ENCODE measurements around the gene ATP5IF1.
A peak's percentile ranks its signal among the peaks of the same experiment; 100 is the strongest.

Gene ATP5IF1

DNA sequence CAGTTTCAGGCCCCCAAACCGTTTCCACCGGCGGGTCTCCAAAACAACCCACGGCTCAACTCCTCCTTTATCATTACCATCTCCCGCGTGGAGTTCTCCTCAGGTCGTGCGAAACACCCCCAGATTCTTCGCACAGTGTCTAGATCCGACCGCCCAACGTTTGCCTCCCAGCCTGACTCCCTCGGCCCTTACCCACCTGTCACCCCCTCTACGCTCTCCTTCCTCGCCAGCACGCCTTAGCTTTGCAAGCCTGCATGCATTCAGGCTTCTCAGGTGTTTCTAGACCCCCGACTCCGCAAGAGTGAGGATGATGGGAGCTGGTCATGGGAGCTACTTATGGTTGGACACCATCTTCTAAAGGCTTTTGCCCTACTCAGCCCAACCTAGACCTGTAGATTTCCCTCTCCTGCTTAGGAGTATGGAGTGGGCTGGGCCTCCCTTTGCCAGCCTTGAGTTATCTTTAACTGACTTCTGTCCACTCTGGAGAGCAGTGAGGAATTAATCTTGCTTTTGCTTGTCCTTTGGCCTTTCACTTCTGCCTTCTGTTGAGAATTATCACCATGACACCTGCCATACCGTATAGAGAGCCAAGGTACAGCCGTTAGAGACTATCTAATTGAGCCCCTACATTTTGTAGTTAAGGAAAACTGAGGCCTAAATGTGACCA lies 865 bp downstream of the ATP5IF1 start:
- DNase-seq (ENCODE audit: low read depth, low spot score), result no peak

DNA sequence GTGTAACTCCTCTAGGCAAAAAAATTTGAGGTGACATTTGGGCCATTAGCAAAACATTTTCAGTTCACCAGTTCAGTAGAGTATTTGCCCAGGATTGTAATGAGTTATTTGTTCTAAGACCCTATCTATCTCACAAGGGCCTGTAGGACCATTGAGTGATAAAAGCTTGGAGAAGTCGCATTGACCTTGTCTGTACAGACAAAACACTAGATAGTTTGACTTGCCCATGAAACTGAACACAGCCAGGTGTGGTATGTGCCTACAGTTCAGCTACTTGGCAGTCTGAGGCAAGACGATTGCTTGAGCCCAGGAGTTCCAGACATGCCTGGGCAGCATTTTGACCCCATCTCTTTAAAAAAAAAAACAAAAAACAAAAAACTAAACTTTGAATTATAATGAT lies 3.1 kb downstream of the ATP5IF1 start:
- DNase-seq (ENCODE audit: low read depth, low spot score), result no peak

DNA sequence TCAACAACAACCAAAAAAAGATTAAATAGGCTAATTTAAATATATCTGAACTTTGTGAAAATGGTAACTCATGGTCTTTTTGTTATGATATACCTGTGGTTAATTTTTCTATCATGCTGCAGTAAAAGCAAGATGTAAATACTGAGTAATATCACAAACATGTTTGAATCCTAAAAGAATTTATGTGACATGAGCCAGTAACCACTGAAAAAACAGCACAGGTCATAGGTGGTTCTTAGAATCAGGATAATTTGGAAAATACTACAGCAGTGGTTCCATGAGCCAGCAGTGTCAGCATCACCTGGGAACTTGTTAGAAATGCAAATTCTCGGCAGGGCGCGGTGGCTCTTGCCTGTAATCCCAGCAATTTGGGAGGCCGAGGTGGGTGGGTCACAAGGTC lies 4.1 kb downstream of the ATP5IF1 start:
- no peak for DNase-seq (ENCODE audit: low read depth, low spot score)

DNA sequence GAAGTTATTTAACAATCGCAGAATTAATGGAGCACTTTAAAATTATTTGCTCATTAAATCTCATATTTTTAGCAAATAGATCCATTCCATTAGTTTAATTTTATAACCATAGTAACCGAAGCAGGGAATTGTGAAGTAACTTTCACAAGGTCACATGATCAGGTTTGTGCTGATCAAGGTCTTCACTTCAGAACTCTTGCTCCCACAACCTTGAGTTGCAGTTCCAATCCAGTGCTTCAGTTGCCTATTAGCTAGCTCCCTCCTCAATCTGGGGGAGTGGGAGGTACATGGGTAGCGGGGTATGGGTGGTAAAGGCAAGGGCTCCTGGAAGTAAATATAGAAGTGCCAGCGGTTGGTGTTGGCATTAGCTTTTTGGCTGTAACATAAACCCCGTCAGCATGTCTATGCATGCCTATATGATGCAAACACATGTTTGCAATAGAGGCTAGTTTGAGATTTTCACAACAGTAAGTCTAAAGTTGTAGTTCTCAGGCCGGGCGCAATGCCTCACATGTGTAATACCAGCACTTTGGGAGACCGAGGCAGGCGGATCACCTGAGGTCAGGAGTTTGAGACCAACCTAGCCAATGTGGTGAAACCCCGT lies 5.8 kb downstream of the ATP5IF1 start:
- DNase-seq (ENCODE audit: low read depth, low spot score), result no peak

DNA sequence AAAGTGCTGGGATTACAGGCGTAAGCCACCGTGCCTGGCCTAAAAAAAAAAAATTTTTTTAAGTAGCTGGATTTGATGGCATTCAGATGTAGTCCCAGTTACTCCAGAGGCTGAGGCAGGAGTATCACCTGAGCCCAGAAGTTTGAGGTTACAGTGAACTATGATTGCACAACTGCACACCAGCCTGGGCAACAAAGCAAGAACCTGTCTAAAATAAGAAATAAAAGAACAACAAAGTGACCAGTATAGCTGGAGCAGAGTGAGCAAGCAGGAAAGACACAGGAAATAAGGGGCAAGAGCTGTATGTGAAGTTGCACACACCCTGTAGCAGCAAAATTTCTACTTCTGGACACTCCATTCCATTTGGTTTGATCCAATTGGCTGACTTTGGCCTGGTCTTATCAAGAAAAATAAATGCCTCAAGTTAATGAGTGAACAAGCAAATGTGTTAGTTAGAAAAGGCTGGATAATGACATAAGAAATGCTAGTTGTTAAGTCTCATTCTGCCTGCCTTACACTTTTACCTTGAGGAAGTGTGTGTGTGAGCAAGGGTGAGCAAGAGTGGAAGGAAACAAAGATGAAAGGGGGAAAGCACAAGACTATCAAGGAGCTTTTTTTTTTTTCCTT lies 7.9 kb downstream of the ATP5IF1 start:
- DNase-seq (ENCODE audit: low read depth, low spot score), result no peak

DNA sequence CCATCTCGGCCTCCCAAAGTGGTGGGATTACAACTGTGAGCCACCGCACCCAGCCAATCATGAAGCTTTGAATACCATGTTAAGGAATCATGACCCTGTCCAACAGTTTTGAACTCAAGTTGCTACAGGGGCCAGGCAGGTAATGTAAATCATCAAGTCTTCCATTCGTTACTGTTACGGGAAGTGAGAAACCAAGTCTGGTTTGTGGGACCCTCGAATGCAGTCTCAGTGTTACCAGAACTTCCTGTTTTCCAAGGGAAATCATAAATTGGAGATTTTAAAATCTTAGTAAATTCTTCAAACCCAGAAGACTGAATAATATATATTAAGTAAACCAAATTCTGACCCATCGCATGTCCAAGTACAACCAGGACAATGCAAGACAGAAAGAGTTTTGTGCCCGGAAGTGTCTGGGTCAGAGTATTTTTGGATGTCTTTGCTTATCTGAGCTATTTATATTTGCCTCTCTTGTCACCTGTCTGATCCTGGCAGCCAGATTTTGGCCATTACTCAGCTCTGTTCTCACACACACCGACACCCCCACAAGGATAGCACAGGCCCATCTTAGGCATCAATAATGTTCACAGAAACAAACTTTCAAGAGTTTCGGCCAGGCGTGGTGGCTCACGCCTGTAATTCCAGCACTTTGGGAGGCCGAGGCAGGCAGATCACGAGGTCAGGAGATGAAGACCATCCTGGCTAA lies 8.8 kb downstream of the ATP5IF1 start:
- DNase-seq (ENCODE audit: low read depth, low spot score), result no peak

DNA sequence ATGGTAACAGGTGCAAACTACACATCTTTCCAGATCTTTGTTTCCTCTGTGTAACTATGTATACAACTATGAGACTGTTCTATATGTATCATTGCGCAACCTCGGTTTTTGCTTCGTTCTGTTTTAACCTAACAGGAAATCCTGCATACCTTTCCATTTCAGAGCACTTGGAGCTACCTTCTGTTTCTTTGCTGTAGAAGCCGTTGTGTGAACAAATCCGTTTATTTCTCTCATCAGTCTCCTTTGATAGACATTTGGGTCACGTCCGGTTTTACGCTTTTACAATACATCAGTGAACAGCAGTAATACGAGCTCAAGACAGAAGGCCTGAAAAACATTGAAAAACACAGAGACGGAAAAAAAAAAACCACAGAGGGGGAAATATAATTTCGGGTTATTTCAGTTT lies 10.5 kb downstream of the ATP5IF1 start:
- no peak for DNase-seq (ENCODE audit: low read depth, low spot score)

DNA sequence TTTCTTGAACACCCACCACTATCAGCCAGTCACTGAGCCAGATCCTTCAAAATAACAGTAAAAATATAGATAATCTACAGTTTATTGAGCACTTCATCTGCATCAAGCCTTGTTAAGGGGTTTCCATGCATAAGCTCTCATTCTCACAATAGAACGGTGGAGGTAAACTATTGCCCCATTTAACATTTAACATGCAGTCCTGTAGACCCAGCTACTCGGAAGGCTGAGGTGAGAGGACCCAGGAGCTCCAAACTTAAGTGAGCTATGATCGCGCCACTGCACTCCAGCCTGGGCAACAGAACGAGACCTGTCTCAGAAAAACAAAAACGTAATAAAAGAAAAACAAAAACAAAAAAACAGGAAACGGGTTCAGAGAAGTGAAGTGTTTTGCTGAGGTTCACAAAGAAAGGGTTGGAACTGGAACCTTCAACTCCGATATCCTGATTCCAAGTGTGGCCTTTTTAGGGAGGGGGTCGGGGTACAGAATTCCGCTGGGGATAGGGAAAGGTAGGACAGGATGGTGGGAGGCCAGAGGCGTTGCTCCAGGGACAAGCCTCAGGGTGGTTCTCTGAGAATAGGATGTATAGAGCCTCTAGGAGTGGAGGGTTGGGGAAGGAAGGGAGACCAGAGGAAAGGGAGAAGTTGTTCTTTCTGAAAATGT lies 11.8 kb downstream of the ATP5IF1 start:
- DNase-seq (ENCODE audit: low read depth, low spot score), result no peak

DNA sequence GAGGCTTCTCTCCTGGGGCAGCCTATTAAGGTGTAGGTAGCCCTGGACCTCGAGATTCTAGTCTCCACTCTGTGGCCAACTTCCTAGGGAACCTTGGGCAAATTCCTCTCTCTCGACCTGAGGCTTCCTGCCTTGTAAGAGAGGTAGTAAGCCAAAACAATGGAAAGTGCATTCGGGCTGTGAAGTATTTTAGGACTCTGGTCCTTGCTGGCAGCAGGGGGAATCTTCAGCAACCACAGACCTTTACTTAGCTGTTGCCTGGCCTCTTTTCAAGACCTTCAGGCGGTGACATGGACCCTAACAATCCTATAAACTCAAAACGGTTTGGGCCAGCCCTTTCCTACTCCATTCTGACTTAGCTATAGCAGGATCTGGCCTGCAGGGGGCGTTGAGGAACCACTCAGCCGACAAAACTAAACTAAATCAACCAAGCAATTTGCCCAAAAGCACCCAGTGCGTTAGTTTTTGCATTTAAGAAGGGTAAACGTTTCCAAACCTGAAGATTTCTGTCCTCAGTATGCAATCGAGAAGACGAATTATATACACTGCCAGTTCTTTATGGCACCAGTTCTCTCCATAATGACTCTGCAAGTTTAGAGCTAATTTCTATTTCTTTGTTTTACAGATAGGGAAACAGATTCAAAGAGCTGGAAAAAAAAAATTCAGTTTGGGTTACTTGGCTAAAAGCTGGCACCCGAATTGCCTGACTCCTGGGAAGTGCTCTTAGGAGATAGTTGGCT lies 12.5 kb downstream of the ATP5IF1 start:
- peak; percentile 46 for DNase-seq (ENCODE audit: low read depth, low spot score)

DNA sequence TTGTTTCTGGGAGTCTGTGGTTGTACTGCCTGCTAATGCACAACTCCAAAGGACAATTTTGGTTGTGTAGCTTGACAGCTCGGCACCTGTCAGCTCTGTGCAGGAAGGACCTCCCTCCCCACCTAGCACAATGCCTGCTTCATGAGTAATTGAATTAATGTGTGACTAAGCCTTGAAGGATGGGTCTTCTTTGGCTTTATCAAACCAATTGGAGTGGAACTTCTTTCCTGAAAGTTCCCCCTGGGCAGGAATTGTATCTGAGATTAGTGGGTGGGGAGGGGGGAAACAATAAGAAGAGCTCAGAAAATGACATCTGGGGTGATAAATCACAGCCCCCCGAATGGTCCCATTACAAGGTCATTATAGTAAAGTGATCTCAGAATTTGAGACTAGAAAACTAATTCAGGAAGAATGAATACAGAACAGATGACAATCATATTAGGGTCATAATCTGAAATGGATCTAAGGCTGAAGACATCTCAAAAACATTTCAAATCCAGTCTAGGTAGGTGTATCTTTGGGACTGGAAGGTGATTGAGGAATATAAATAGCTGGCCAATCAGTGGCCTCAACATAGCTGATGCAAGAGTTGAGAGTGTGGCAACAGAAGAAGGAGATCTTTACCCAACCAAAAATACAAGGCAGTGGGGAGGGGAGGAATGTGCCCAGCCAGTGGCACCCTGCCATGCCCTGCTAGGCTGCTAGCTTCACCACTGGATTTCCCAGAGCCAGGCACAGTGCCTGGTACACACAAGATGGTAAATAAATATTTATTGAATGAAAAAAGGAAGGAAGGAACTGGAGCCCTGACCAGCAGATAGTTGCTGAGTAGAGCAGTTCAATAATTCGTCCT lies 13.3 kb downstream of the ATP5IF1 start:
- no peak for DNase-seq (ENCODE audit: low read depth, low spot score)

DNA sequence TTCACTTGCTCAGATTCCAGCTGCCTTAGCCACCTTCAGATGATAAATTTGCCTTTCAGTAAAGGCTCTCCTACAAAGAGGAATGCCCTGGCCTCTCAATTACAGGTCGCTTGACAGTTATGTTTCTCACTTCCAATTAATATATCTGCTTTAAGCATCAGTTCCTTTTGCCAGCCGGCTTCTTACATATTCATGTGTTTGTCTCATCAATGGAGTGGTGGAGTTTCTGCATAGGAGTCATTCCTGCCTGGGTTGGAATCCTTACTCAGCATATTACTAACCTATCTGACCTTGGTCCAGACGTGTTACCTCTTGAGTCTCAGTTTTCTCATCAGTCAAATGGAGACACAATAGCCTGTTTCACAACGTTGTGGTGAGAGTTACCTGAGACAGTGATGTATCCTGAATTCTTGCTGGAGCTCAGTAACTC lies 14.0 kb downstream of the ATP5IF1 start:
- no peak for DNase-seq (ENCODE audit: low read depth, low spot score)

DNA sequence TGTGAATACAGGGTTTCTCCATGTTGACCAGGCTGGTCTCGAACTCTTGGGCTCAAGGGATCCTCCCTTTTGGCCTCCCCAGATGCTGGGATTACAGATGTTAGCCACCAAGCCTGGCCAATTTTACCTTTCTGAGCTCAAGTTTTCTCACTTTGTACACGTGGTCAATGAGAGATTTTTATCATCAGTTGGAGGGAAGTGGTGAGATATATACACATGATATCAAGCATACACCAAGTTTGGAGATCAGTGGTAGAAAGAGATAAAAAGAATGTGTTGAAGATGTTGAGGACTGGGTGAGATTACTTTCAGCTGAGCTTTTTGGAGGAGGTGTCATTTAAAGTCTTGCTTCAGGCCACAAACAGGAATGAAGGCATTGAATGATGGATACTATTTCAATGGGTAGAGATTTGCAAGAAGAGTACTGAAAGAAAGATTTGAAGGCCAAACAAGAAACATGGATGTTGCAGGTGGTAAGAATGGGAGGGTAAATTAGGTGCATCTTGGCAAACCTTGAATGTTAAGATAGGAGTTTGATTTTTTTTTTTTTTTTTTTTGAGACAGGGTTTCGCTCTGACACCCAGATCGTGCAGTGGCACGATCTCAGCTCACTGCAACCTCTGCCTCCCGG lies 20.4 kb downstream of the ATP5IF1 start:
- no peak for DNase-seq (ENCODE audit: low read depth, low spot score)

DNA sequence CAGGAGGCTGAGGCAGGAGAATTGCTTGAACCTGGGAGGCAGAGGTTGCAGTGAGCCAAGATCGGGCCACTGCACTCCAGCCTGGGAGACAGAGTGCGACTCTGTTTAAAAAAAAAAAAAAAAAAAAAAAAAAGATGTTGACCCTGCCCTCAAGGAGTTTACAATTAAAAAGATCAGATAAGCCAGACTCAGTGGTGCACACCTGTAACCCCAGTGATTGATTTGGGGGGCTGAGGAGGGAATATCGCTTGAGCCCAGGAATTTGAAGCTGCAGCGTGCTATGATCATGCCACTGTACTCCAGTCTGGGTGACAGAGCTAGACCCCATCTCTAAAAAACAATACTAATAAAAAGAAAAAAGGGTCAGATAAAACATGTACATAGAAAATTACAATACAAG lies 21.8 kb downstream of the ATP5IF1 start:
- no peak for DNase-seq (ENCODE audit: low read depth, low spot score)

DNA sequence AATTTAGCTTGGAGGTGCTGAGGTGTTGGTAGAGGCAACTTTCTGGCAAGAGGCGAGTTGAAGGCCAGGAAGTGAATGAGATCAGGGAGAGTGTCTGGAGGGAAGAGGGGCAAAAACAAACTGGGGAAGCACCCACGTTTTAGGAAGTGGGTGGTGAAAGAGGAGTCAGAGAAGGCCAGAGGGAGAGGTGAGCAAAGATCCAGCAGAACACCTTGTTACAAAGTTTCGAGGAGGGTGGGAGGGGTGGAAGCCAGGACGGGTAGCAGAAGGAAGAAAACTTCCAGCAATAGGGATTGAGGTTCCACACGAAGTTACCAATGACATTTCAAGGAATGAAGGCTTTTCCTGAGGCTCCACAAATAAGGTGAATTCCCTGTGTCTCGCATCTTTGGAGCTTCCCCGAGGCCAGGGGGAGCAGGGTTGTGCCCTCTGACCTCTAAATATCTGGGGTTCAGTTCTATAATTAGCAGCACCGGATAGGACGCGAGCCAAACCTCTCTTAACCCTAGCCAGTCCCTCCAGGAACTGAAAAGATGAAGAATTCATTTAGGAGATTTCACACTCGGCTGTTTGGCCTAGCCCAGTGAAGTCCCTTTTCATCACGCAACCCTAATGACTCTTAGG lies 22.8 kb downstream of the ATP5IF1 start:
- DNase-seq (ENCODE audit: low read depth, low spot score), result no peak

DNA sequence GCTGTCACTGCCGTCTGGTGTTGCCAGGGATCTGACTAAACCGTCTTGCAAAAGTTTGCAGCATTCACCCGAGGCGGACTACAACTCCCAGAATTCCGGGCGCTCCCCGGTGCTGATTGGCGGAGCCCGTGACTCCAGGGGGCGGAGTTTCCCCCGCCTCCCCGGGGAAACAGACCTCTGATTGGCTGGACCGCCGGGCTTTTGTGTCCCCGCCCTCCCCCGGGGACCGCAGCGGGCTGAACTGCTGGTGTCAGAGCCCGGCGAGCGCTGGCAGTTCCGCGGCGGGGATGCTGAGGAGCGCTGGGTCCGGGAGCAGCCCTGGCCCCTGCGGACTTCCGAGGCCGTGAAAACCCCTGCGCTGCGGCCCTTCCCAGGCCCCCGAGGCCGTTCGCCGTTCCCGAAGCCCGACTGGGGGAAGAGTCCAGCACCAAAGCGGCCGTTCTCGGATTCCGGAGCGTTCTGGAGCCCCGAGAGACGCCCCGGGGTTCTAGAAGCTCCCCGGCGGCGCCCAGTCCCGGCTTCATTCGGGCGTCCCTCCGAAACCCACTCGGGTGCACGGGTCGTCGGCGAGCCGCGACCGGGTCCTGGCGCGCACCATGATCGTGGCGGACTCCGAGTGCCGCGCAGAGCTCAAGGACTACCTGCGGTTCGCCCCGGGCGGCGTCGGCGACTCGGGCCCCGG lies 23.5 kb downstream of the ATP5IF1 start, which contains the start of gene SESN2:
TSS of gene SESN2 (plus strand) at position 267 of the 682 bp plus-strand sequence. CDS start at position 597, 330 bp downstream.
- peak; percentile 96 for DNase-seq (ENCODE audit: low read depth, low spot score)

DNA sequence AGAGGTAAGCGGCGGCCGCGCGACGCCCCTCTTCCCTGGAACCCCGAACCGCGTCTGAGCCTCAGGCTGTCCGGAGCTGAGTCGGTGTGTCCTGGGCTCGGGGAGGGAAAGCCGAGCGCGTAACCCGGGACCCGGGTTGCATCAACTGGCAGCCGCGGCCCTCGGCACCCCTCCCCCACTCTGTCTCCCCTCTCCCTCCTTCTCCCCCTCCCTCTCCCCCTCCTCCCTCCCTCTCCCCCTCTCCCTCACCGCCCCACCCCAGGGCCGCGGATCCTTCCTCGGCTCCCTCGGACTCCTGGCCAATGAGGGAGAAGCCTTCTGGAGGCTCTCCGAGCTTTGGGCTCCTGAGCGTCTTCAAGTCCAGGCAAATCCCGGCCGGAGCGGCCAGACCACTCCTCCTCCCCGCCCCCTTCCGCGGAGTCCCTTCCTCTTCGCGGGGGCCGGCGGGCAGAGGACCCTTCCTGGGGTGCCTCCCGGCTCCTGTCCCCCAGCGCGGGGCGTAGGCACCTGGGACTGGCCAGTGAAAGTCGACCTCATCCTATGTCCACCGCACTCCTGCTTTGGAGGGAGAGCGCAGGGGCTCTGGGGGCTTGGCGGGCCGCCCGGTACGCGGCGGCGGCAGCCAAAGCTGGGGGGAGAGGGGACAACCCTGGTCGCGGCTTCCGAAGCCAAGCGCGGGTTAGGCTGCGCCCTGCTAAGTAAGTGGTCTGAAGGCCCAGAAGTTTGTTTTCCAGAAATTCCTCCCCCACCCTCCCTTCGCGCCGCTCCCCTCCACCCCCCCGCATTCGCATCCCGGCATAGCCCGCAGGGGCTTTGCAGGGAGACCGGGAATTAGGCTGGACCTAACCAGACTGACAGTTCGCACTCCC lies 24.2 kb downstream of the ATP5IF1 start:
- DNase-seq (ENCODE audit: low read depth, low spot score), result peak; percentile 58

DNA sequence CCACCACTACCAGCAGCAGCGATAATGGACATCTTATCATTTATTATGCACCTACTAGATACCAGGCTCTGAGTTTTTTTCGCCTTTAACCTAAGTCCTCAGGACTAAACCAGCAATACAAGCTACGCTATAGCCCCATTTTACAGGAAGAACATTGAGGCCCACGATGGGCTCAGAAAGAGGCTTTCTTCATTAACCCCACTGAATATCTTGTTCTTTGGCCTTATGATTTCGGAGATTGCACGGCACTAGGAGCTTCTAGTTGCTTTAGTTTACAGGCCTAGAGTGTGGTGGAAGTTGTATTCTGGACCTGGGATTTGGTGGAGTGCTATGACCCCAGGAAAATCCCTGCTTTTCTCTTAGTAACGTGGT lies 24.9 kb downstream of the ATP5IF1 start:
- DNase-seq (ENCODE audit: low read depth, low spot score), result no peak

DNA sequence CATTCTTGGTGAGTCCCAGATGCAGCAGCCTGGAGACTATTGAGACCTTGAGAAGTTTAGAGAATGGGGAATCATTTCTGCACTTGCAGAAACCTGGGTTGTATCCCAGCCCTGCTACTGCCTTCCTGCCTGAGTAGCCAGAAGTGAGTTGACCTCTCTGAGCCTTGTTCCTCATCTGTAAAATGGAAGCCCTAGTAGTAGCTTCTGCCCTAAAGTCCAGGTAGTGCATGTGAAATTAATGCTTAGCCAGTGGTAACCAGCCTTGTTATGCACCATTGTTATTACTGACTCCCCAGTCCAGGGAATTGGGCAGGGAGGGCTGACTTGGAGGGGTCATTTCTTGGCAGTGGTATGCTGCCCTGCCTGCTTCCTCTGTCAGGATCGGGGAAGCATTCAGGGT lies 29.0 kb downstream of the ATP5IF1 start:
- no peak for DNase-seq (ENCODE audit: low read depth, low spot score)
